Endodermal cell (in vitro differentiated cells): ENCODE results near the gene ATP5PD. TPM values are rescaled to one million over a fixed set of nuclear protein-coding genes. Genes with fewer than 3 reads are reported as not detected.

Experiments used
- DNase-seq: peaks from one replicate; pipeline ENCODE4 v3.0.0-alpha.2; 2017
- H3K27ac ChIP-seq: 2 replicates; pipeline ENCODE4 v1.5.1; 2013; ENCODE audit warnings: mild to moderate bottlenecking, low read depth, low read length, moderate library complexity
- H3K27me3 ChIP-seq: 2 replicates; pipeline ENCODE4 v1.6.1; 2013; ENCODE audit warnings: mild to moderate bottlenecking, low read length, moderate library complexity; ENCODE audit not compliant: insufficient read depth, control insufficient read depth, poor library complexity, severe bottlenecking
- H3K36me3 ChIP-seq: 2 replicates; pipeline ENCODE4 v1.7.0; 2013; ENCODE audit warnings: mild to moderate bottlenecking, low read length, moderate library complexity; ENCODE audit not compliant: control insufficient read depth, insufficient read depth
- H3K4me1 ChIP-seq: one replicate; pipeline ENCODE4 v1.7.0; 2013; ENCODE audit warnings: low read length; ENCODE audit not compliant: control insufficient read depth, insufficient read depth
- H3K4me3 ChIP-seq: 2 replicates; pipeline ENCODE4 v1.5.1; 2013; ENCODE audit warnings: mild to moderate bottlenecking, low read length, moderate library complexity
- H3K9ac ChIP-seq: 2 replicates; pipeline ENCODE4 v1.6.1; 2013; ENCODE audit warnings: mild to moderate bottlenecking, low read length, moderate library complexity; ENCODE audit not compliant: poor library complexity, severe bottlenecking; ENCODE audit errors: extremely low read depth
- H3K9me3 ChIP-seq: 2 replicates; pipeline ENCODE4 v1.6.1; 2013; ENCODE audit warnings: mild to moderate bottlenecking, low read length, moderate library complexity; ENCODE audit not compliant: control insufficient read depth
- H3K27ac Mint-ChIP-seq: 2 replicates; pipeline ENCODE4 v1.8.0; 2020; ENCODE audit warnings: mixed read lengths
- H3K27me3 Mint-ChIP-seq: 2 replicates; pipeline ENCODE4 v1.8.0; 2021; ENCODE audit warnings: mild to moderate bottlenecking, mixed read lengths; ENCODE audit not compliant: insufficient read depth
- H3K36me3 Mint-ChIP-seq: 2 replicates; pipeline ENCODE4 v1.8.0; 2020; ENCODE audit warnings: low read depth, mixed read lengths
- H3K4me1 Mint-ChIP-seq: 2 replicates; pipeline ENCODE4 v1.8.0; 2020; ENCODE audit warnings: mixed read lengths
- H3K4me3 Mint-ChIP-seq: 2 replicates; pipeline ENCODE4 v1.8.0; 2020; ENCODE audit warnings: mild to moderate bottlenecking, moderate library complexity, mixed read lengths
- H3K9me3 Mint-ChIP-seq: 2 replicates; pipeline ENCODE4 v1.8.0; 2020; ENCODE audit warnings: mild to moderate bottlenecking, mixed read lengths
- WGBS, 2 experiments: methylation state at CpG; one replicate each; pipeline versions ENCODE4 v1.1.5 to v1.1.7; 2013; ENCODE audit warnings: missing lambda C conversion rate in 2 of 2, mixed read lengths in 1 of 2; ENCODE audit not compliant: insufficient coverage in 1 of 2, insufficient read length in 1 of 2; 5-methylcytosine and 5-hydroxymethylcytosine counted together
- total RNA-seq, 2 donors: library from RNA; stranded (reverse); fragmentation: NEBNext Ultra II Directional in 1 of 2; extraction: Animal tissue kit (Norgen Biotek cat#: 25700) in 1 of 2; gene quantifications; 2 replicates in 1 of 2; 3 replicates in 1 of 2; pipeline ENCODE4 v1.2.1, GENCODE V29; 2021
- TF ChIP-seq, protein P1 (sequence below): fragments of 200-600 bp; sonication (generic); conservative IDR thresholded peaks from 2 replicates; pipeline ENCODE4 v1.5.0; 2021; ENCODE audit warnings: antibody characterized with exemption, mild to moderate bottlenecking

Gene ATP5PD
- total RNA-seq, 2 donors from 2014 or later, result 244 to 295 TPM

DNA sequence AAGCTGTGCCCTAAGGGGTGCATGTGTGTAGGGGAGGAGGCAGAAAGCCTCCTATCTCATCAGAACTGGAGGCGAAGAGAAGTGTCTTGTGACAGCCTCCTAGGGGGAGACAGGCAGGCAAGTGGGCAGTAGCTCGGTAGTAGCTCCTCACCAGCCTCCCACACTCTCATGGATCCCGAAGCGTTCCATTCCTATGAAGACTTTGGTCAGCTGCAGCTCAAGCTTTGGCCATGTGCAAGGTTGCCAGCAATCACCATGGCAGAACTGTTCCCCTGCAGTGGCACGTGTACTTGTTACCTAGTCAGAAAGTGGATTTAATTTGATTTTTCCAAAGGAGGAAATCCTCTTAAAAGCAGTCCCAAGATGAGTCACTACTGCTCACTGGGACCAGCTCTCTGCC, 27.6 kb downstream of the ATP5PD start:
- Mint-ChIP-seq H3K4me1 (no peaks in the 10 kb centered on the region), H3K9me3 (no peaks in the 10 kb centered on the region), H3K36me3 (peaks cover 54% of the 10 kb centered on the region), H3K4me3 (no peak overlapping the region), H3K27me3 (no peaks in the 10 kb centered on the region), H3K27ac (no peak overlapping the region)
- no peak overlapping the region for H3K9ac ChIP-seq
- H3K4me3 ChIP-seq, result no peak overlapping the region
- peaks cover 48% of the 10 kb centered on the region for H3K36me3 ChIP-seq
- no peaks in the 10 kb centered on the region for H3K9me3 ChIP-seq
- H3K27ac ChIP-seq, result no peak overlapping the region
- no peaks in the 10 kb centered on the region for H3K4me1 ChIP-seq
- DNase-seq, result no peak
- TF ChIP-seq, protein P1, sequence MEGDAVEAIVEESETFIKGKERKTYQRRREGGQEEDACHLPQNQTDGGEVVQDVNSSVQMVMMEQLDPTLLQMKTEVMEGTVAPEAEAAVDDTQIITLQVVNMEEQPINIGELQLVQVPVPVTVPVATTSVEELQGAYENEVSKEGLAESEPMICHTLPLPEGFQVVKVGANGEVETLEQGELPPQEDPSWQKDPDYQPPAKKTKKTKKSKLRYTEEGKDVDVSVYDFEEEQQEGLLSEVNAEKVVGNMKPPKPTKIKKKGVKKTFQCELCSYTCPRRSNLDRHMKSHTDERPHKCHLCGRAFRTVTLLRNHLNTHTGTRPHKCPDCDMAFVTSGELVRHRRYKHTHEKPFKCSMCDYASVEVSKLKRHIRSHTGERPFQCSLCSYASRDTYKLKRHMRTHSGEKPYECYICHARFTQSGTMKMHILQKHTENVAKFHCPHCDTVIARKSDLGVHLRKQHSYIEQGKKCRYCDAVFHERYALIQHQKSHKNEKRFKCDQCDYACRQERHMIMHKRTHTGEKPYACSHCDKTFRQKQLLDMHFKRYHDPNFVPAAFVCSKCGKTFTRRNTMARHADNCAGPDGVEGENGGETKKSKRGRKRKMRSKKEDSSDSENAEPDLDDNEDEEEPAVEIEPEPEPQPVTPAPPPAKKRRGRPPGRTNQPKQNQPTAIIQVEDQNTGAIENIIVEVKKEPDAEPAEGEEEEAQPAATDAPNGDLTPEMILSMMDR, result no peak
- WGBS, 2 experiments, result 85 to 95% methylated on average over 4 to 5 of the region's 5 CpGs
- no peaks in the 10 kb centered on the region for H3K27me3 ChIP-seq

DNA sequence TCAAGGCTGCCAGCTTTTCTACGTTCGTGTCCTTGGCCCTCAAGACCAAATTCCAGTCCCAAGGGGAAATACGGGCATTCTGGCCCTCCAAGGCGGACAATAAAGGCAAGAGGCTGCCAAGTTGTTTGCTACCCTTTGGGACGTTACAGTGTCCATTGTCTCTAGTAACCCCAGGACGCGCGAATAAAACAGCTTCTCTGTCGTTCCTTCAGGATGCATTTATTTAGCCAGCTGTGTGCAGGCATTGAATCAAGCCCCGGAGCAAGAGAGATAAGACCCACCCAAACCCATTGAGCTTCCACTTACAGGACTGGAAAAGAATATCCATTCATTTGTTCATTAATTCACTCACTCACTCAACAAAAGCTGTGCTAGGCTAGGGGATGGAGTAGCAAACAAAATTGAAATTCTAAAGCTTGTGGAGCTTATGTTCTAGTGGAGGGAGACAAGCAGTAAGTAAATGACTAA, 33.6 kb downstream of the ATP5PD start:
- WGBS, 2 experiments, result 1 to 2% methylated on average over 10 of the region's 10 CpGs
- Histone ChIP-seq H3K9me3 (no peaks in the 10 kb centered on the region), H3K4me3 (peak overlapping the region; percentile 96), H3K4me1 (no peaks in the 10 kb centered on the region), H3K27me3 (no peaks in the 10 kb centered on the region), H3K9ac (peak overlapping the region; percentile 73), H3K27ac (peak overlapping the region; percentile 2), H3K36me3 (peaks cover 6% of the 10 kb centered on the region)
- no peak for DNase-seq
- H3K27me3 Mint-ChIP-seq, result no peaks in the 10 kb centered on the region
- peaks cover 17% of the 10 kb centered on the region for H3K4me1 Mint-ChIP-seq
- TF ChIP-seq, protein P1, result no peak
- H3K36me3 Mint-ChIP-seq, result peaks cover 14% of the 10 kb centered on the region
- peak overlapping the region; percentile 91 for H3K4me3 Mint-ChIP-seq
- no peaks in the 10 kb centered on the region for H3K9me3 Mint-ChIP-seq
- H3K27ac Mint-ChIP-seq, result peak overlapping the region; percentile 1

GRCh38 chr17:75012346-75013091, 34.2 kb downstream of the ATP5PD start, which contains the start of gene MRPL58:
MRPL58 (plus strand) TSS chr17:75012670; CDS start chr17:75012687, 17 bp downstream.
- H3K4me1 ChIP-seq, result no peaks in the 10 kb centered on the region
- no peaks in the 10 kb centered on the region for H3K27me3 Mint-ChIP-seq

More at GRCh38 chr17:75012346-75013091, 34.2 kb downstream of the ATP5PD start, which contains the start of gene MRPL58:
- WGBS, 2 experiments, result 3 to 7% methylated on average over 19 to 63 of the region's 63 CpGs
- H3K4me3 ChIP-seq, result peak within 1 kb of the TSS; percentile 96
- peak within 1 kb of the TSS; percentile 73 for H3K9ac ChIP-seq
- no peaks in the 10 kb centered on the region for H3K9me3 Mint-ChIP-seq
- peaks cover 10% of the 10 kb centered on the region for H3K36me3 Mint-ChIP-seq
- peak; percentile 99 for DNase-seq
- H3K27me3 ChIP-seq, result no peaks in the 10 kb centered on the region
- peak within 1 kb of the TSS; percentile 1 for H3K27ac Mint-ChIP-seq
- TF ChIP-seq, protein P1, result peak; percentile 74
- H3K27ac ChIP-seq, result peak within 1 kb of the TSS; percentile 55
- peaks cover 6% of the 10 kb centered on the region for H3K36me3 ChIP-seq
- peak within 1 kb of the TSS; percentile 91 for H3K4me3 Mint-ChIP-seq
- H3K9me3 ChIP-seq, result no peaks in the 10 kb centered on the region
- H3K4me1 Mint-ChIP-seq, result peaks cover 17% of the 10 kb centered on the region
